G401.6 (cell line): Measurements from ENCODE around the gene MED12L.

Experiments used
- FAIRE-seq: peaks from 2 replicates; lab custom pipeline; 2012; peaks lifted over from hg19 to GRCh38; lab: Jason Lieb, UNC

Gene MED12L

GRCh38 chr3:151425627-151426340, 340.3 kb downstream of the MED12L start:
- FAIRE-seq = no peak

GRCh38 chr3:151426341-151426657, 340.8 kb downstream of the MED12L start:
- no peak for FAIRE-seq

GRCh38 chr3:151428386-151428785, 342.9 kb downstream of the MED12L start:
- FAIRE-seq = no peak

- no peak for FAIRE-seq
Observed at GRCh38 chr3:151430821-151431484, 345.5 kb downstream of the MED12L start.

- no peak for FAIRE-seq
Observed at GRCh38 chr3:151431940-151432339, 346.5 kb downstream of the MED12L start.

GRCh38 chr3:151432616-151433372, 347.3 kb downstream of the MED12L start:
- FAIRE-seq = no peak

- no peak for FAIRE-seq
Observed at GRCh38 chr3:151434151-151434890, 348.9 kb downstream of the MED12L start.

- FAIRE-seq = no peak
Observed at GRCh38 chr3:151436675-151437446, 351.4 kb downstream of the MED12L start.

- no peak for FAIRE-seq
Observed at GRCh38 chr3:151437906-151438305, 352.4 kb downstream of the MED12L start.

GRCh38 chr3:151439652-151440125, 354.2 kb downstream of the MED12L start:
- FAIRE-seq = peak; percentile 46

- no peak for FAIRE-seq
Observed at GRCh38 chr3:151440940-151441339, 355.5 kb downstream of the MED12L start.

GRCh38 chr3:151443583-151443982, 358.1 kb downstream of the MED12L start:
- FAIRE-seq = no peak

- FAIRE-seq = no peak
Observed at GRCh38 chr3:151445273-151446001, 360.0 kb downstream of the MED12L start.

GRCh38 chr3:151446002-151446340, 360.5 kb downstream of the MED12L start:
- FAIRE-seq = no peak

GRCh38 chr3:151452368-151452767, 366.9 kb downstream of the MED12L start:
- no peak for FAIRE-seq

GRCh38 chr3:151452841-151453240, 367.4 kb downstream of the MED12L start:
- FAIRE-seq = no peak

- FAIRE-seq = no peak
Observed at GRCh38 chr3:151456065-151456464, 370.6 kb downstream of the MED12L start.

- no peak for FAIRE-seq
Observed at GRCh38 chr3:151459358-151459757, 373.9 kb downstream of the MED12L start.

GRCh38 chr3:151460228-151460627, 374.8 kb downstream of the MED12L start:
- no peak for FAIRE-seq

GRCh38 chr3:151460774-151461450, 375.4 kb downstream of the MED12L start, which contains the start of gene IGSF10:
TSS of gene IGSF10 (minus strand) at chr3:151461061. CDS start at chr3:151458709, 2,352 bp downstream.
- FAIRE-seq = no peak
